IgD-negative memory B cell (primary cell): Measurements from ENCODE around the gene BATF3. TPM values are rescaled to one million over a fixed set of nuclear protein-coding genes. Genes with fewer than 3 reads are reported as not detected.
"Not testable (repeated sequence)": the region's sequence is repeated elsewhere in the genome, so short reads cannot be mapped to it uniquely, and the experiment has no call there.

ENCODE experiments used
- H3K27ac Mint-ChIP-seq, 3 donors: one replicate each; pipeline ENCODE4 v1.8.0; 2020 to 2022; ENCODE audit warnings: mild to moderate bottlenecking in 3 of 3, mixed read lengths in 3 of 3, moderate library complexity in 1 of 3
- H3K27me3 Mint-ChIP-seq: one replicate; pipeline ENCODE4 v1.8.0; 2021; ENCODE audit warnings: mixed read lengths
- H3K36me3 Mint-ChIP-seq: one replicate; pipeline ENCODE4 v1.8.0; 2020; ENCODE audit warnings: mild to moderate bottlenecking, mixed read lengths
- H3K4me1 Mint-ChIP-seq, 3 donors: one replicate each; pipeline ENCODE4 v1.8.0; 2020 to 2022; ENCODE audit warnings: mixed read lengths in 3 of 3, mild to moderate bottlenecking in 1 of 3
- H3K4me3 Mint-ChIP-seq, 4 donors: one replicate each; pipeline ENCODE4 v1.8.0; 2020 to 2022; ENCODE audit warnings: mild to moderate bottlenecking in 4 of 4, mixed read lengths in 4 of 4, moderate library complexity in 3 of 4
- H3K9me3 Mint-ChIP-seq, 3 donors: one replicate each; pipeline ENCODE4 v1.8.0; 2020 to 2021; ENCODE audit warnings: mixed read lengths in 3 of 3, mild to moderate bottlenecking in 1 of 3
- polyA plus RNA-seq: library from polyadenylated mRNA; unstranded; fragments of 300-500 nt; fragmentation: Illumina TruSeq; gene quantifications from one replicate; pipeline ENCODE4 v1.2.3, GENCODE V29; 2021

Gene BATF3
- polyA plus RNA-seq, 1 donor from 2014 or later: 0.80 TPM

- peaks cover 15 to 18% (median 15%) of the 10 kb centered on the region in 3 donors for H3K4me1 Mint-ChIP-seq
- H3K27ac Mint-ChIP-seq: no peak overlapping the region
- no peaks in the 10 kb centered on the region for H3K27me3 Mint-ChIP-seq
- peak overlapping the region in 1 of 4 donors; percentile 87 for H3K4me3 Mint-ChIP-seq
- no peaks in the 10 kb centered on the region for H3K9me3 Mint-ChIP-seq
- H3K36me3 Mint-ChIP-seq: no peaks in the 10 kb centered on the region
Observed at GRCh38 chr1:212666116-212666775, 33.4 kb downstream of the BATF3 start.

DNA sequence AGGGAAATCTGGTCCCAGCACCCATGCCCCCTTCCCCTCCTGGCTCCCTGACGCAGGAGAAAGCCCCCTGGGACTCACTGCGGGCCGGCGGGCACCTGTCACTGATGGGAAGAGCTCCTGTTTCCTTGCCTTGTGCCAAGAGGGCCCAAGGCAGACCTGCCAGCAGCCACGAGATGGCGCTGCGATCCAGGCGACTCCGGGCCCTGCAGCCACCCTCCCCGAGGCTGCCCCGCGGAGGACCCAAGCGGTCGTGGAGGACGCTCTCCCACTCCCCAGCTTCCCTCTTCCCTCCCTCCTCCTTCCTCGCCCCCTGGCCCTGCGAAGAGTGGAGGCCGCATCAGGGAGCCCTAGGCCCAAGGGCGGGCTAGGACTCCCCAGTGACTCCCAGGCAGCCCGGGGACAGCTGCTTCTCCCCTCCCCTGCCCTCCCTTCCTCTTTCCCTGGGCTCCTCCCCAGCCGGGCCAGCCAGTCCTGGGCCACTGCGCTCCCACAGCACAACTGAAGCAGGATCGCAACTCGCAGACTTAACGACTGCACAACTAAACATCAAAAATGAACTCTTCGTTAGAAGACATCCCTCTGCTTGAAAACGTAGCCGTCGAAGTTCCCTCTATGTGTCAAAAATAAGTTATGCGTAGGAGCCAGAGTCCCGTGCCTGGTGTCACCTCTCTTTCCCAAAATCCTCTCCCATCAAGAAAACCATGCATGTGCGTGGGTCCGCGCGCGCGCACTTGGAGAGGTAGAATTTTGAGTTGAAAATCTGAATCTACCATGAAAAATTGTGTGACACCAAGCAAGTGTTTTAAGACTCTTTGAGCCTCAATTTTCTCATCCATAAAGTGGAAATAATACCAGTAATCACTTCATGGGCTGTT is 34.2 kb downstream of the BATF3 start:
- Mint-ChIP-seq H3K9me3 (no peaks in the 10 kb centered on the region), H3K4me1 (peaks cover 10 to 14% (median 11%) of the 10 kb centered on the region in 3 donors), H3K27me3 (no peaks in the 10 kb centered on the region), H3K4me3 (peak overlapping the region; percentile 32 to 87 (median 53)), H3K27ac (no peak overlapping the region), H3K36me3 (no peaks in the 10 kb centered on the region)

DNA sequence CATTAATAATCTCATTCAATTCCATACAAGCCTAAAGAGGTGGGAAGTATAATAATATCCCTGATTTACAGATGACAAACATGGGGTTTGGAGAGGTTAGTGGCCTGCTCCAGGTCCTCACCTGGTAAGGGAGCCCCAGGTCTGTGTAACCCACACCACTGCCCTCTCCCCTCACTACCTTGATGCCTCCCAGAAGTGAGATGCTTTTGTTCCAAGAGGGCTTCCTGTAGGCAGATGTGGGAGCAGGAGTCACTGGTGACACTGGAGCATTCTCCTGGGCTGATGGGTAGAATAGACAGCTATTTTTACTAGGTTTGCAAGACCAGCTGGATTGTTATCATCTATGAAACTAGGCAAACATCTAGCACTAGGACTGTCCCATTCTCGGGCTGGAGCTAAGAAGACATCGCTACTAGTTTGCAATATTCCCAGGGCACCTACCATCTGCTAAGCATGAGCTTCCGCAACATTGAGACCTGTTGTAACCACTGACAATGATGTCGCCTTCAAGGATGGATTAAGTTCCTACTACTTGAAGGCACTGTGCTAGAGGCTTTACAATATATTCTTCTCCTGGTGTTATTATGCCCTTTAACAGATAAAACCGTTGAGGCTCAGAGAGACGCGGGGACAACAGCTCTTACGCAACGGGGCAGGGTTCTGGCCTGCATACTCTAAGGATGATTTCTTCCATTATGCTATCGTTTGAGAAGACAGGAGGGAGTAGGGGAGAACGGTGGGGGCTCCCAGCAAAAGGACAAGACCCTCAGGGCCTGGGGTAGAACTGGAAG is 35.0 kb downstream of the BATF3 start:
- Mint-ChIP-seq H3K27me3 (peaks cover 2% of the 10 kb centered on the region), H3K9me3 (no peaks in the 10 kb centered on the region), H3K4me3 (peak overlapping the region in 2 of 4 donors; percentile 11 to 87), H3K27ac (no peak overlapping the region), H3K36me3 (no peaks in the 10 kb centered on the region), H3K4me1 (peaks cover 9 to 11% (median 10%) of the 10 kb centered on the region in 3 donors)

- not testable (repeated sequence) for H3K9me3 Mint-ChIP-seq, H3K36me3 Mint-ChIP-seq, H3K4me1 Mint-ChIP-seq, H3K27ac Mint-ChIP-seq, H3K4me3 Mint-ChIP-seq
- peaks cover 17% of the 10 kb centered on the region for H3K27me3 Mint-ChIP-seq
Observed at GRCh38 chr1:212658250-212658649, 41.4 kb downstream of the BATF3 start.

DNA sequence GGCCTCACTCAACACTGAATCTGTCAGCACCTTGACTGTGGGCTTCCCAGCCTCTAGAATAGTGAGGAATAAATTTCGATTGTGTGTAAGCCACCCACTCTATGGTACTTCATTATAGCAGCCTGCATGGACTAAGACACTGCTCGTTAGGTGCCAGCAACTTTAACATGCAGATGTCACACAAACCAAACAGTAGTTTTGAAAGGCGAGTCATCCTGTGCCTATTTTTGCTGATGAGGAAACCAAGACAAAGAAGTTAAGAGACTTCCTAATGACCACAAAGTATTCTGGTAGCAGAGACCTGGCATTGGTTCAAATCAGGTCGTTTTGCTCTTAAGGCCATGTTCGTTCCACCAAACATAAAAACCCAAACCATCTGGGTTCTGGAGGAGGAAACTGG is 42.9 kb downstream of the BATF3 start:
- H3K4me3 Mint-ChIP-seq: no peak overlapping the region

GRCh38 chr1:212655668-212656440 is 43.8 kb downstream of the BATF3 start:
- no peak overlapping the region for H3K4me3 Mint-ChIP-seq
- H3K27me3 Mint-ChIP-seq: peaks cover 17% of the 10 kb centered on the region
- no peaks in the 10 kb centered on the region for H3K4me1 Mint-ChIP-seq
- no peaks in the 10 kb centered on the region for H3K36me3 Mint-ChIP-seq
- H3K9me3 Mint-ChIP-seq: no peaks in the 10 kb centered on the region
- H3K27ac Mint-ChIP-seq: no peak overlapping the region

More for the DNA sequence above, 42.9 kb downstream of the BATF3 start:
- Mint-ChIP-seq H3K27ac (no peak overlapping the region), H3K4me1 (no peaks in the 10 kb centered on the region), H3K27me3 (peaks cover 17% of the 10 kb centered on the region), H3K36me3 (no peaks in the 10 kb centered on the region), H3K9me3 (no peaks in the 10 kb centered on the region)

- Mint-ChIP-seq H3K4me3 (no peak overlapping the region), H3K27me3 (peaks cover 11% of the 10 kb centered on the region), H3K36me3 (no peaks in the 10 kb centered on the region), H3K27ac (no peak overlapping the region), H3K9me3 (no peaks in the 10 kb centered on the region), H3K4me1 (no peaks in the 10 kb centered on the region)
Observed at GRCh38 chr1:212652609-212653008, 47.0 kb downstream of the BATF3 start.

DNA sequence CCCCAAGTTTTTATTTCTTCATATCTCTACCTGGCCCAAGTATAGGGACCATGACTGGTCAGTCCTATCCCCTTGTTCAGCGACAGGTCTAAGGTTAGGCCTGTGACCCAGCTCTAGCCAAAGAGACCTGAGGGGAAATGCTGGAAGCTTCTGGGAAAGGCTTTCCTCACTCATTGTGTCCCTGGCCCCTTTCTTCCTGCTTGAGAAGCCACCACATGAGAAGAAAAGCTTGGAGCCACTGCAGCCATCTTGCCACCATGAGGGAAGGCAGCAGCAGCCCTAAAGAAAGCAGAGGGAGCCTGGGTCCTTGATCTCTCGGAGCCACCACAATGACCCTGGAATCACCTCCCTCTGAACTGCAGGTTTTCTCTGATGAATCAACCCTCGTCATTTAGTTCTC is 47.7 kb downstream of the BATF3 start:
- Mint-ChIP-seq H3K4me1 (no peaks in the 10 kb centered on the region), H3K27ac (no peak overlapping the region), H3K27me3 (peaks cover 6% of the 10 kb centered on the region), H3K9me3 (no peaks in the 10 kb centered on the region), H3K36me3 (no peaks in the 10 kb centered on the region), H3K4me3 (no peak overlapping the region)

GRCh38 chr1:212651521-212651920 is 48.1 kb downstream of the BATF3 start:
- no peak overlapping the region for H3K27ac Mint-ChIP-seq
- peaks cover 6% of the 10 kb centered on the region for H3K27me3 Mint-ChIP-seq
- H3K36me3 Mint-ChIP-seq: no peaks in the 10 kb centered on the region
- no peaks in the 10 kb centered on the region for H3K4me1 Mint-ChIP-seq
- H3K9me3 Mint-ChIP-seq: no peaks in the 10 kb centered on the region
- no peak overlapping the region for H3K4me3 Mint-ChIP-seq

DNA sequence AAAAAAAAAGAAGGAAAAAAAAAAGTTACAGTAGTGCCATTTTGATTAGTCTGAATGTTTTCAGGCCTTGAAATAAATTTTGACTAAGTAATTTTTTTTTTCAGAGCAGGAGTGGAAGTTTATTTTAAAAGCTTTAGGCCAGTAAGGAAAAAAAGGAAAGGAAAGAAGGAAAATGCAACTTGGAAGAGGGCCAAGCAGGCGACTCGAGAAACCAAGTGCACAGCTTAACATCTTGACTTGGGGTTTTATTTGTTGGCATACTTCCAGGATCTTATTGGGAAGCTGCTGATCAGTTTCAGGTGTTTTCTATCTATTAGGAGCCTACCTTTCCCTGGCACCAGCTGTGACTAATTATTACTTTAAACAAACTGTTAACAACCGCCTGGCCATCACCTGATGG is 49.4 kb downstream of the BATF3 start:
- H3K4me1 Mint-ChIP-seq: no peaks in the 10 kb centered on the region
- H3K4me3 Mint-ChIP-seq: no peak overlapping the region
- H3K27me3 Mint-ChIP-seq: peaks cover 6% of the 10 kb centered on the region
- no peaks in the 10 kb centered on the region for H3K9me3 Mint-ChIP-seq
- no peak overlapping the region for H3K27ac Mint-ChIP-seq
- no peaks in the 10 kb centered on the region for H3K36me3 Mint-ChIP-seq

DNA sequence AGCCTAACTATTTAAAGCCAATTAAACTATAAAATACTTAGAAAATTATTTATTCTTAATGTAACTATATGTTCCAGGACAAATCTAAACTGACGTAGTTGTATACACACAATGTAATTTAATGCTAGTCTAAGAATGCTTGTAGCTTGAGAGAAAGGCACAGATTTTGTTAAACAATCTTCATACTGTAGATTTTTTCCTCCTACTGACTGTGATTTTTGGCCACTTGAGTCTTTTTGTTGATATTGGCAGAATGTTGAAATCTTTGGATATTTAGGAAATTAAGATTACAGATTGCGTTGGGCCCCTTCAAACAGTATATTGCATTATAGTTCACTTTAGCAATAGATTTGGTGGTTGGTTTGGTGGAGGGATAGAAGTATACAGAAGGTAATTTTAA is 50.6 kb downstream of the BATF3 start:
- no peaks in the 10 kb centered on the region for H3K36me3 Mint-ChIP-seq
- H3K27me3 Mint-ChIP-seq: peaks cover 3% of the 10 kb centered on the region
- H3K4me3 Mint-ChIP-seq: no peak overlapping the region
- H3K9me3 Mint-ChIP-seq: no peaks in the 10 kb centered on the region
- no peak overlapping the region for H3K27ac Mint-ChIP-seq
- no peaks in the 10 kb centered on the region for H3K4me1 Mint-ChIP-seq

DNA sequence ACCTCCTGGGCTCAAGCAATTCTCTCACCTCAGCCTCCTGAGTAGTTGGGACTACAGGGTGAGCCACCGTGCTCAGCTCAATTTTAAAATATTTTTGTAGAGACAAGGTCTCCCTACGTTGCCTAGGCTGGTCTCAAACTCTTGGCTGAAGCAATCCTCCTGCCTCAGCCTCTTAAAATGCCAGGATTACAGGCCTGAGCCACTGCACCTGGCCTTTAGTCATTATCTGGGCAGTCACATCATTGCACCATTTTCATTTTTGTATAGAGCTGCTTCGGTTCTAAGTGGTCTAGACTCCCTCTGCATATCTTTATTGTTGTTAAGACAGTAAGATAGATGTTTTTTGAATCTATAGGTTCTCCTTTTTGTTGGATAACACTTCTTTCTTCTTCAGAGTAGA is 51.2 kb downstream of the BATF3 start:
- no peaks in the 10 kb centered on the region for H3K4me1 Mint-ChIP-seq
- H3K27ac Mint-ChIP-seq: no peak overlapping the region
- no peaks in the 10 kb centered on the region for H3K9me3 Mint-ChIP-seq
- no peaks in the 10 kb centered on the region for H3K27me3 Mint-ChIP-seq
- H3K4me3 Mint-ChIP-seq: no peak overlapping the region
- H3K36me3 Mint-ChIP-seq: no peaks in the 10 kb centered on the region

GRCh38 chr1:212647004-212647403 is 52.6 kb downstream of the BATF3 start:
- no peak overlapping the region for H3K4me3 Mint-ChIP-seq
- no peaks in the 10 kb centered on the region for H3K4me1 Mint-ChIP-seq
- H3K27ac Mint-ChIP-seq: no peak overlapping the region
- no peaks in the 10 kb centered on the region for H3K27me3 Mint-ChIP-seq
- no peaks in the 10 kb centered on the region for H3K36me3 Mint-ChIP-seq
- no peaks in the 10 kb centered on the region for H3K9me3 Mint-ChIP-seq

- Mint-ChIP-seq H3K9me3 (no peaks in the 10 kb centered on the region), H3K4me3 (no peak overlapping the region)
Observed at GRCh38 chr1:212646588-212646987, 53.1 kb downstream of the BATF3 start.

More at GRCh38 chr1:212646588-212646987, 53.1 kb downstream of the BATF3 start:
- Mint-ChIP-seq H3K4me1 (no peaks in the 10 kb centered on the region), H3K27ac (no peak overlapping the region), H3K36me3 (no peaks in the 10 kb centered on the region), H3K27me3 (no peaks in the 10 kb centered on the region)
